ENCODE data around the gene PEX11G. TPM values are rescaled to one million over a fixed set of nuclear protein-coding genes. Genes with fewer than 3 reads are reported as not detected.

The PEX11G gene
- polyA plus RNA-seq, 2 donors = 4.9 to 6.5 TPM

GRCh38 chr19:7512400-7512851 lies 23.6 kb upstream of the PEX11G start:
- no peaks in the 10 kb centered on the region for H3K36me3 ChIP-seq (ENCODE audit: control insufficient read depth in 2 of 2, insufficient read depth in 2 of 2, low read length in 1 of 2)
- peaks cover 0 to 8% of the 10 kb centered on the region in 2 donors for H3K4me1 ChIP-seq (ENCODE audit: control insufficient read depth in 2 of 2, insufficient read depth in 2 of 2, low read length in 1 of 2)
- 51 to 56% methylated on average over 6 of the region's 6 CpGs for whole genome bisulfite sequencing, 2 donors

GRCh38 chr19:7509625-7510024 lies 20.8 kb upstream of the PEX11G start:
- no peak overlapping the region for H3K4me3 ChIP-seq (ENCODE audit: low read depth in 1 of 2, low read length in 2 of 2)
- no peaks in the 10 kb centered on the region for H3K27me3 ChIP-seq (ENCODE audit: control insufficient read depth in 1 of 2, insufficient read depth in 2 of 2, low read length in 2 of 2)
- no peaks in the 10 kb centered on the region for H3K36me3 ChIP-seq (ENCODE audit: control insufficient read depth in 2 of 2, insufficient read depth in 2 of 2, low read length in 1 of 2)
- peaks cover 0 to 2% of the 10 kb centered on the region in 2 donors for H3K9me3 ChIP-seq (ENCODE audit: control insufficient read depth in 2 of 2, insufficient read depth in 1 of 2, low read depth in 1 of 2, low read length in 1 of 2)
- 21 to 42% methylated on average over 3 of the region's 3 CpGs for WGBS, 2 donors
- H3K27ac ChIP-seq (ENCODE audit: low read depth in 2 of 2, low read length in 1 of 2) = no peak overlapping the region
- H3K4me1 ChIP-seq (ENCODE audit: control insufficient read depth in 2 of 2, insufficient read depth in 2 of 2, low read length in 1 of 2) = peaks cover 2 to 6% of the 10 kb centered on the region in 2 donors

More at GRCh38 chr19:7512400-7512851, 23.6 kb upstream of the PEX11G start:
- no peak overlapping the region for H3K4me3 ChIP-seq (ENCODE audit: low read depth in 1 of 2, low read length in 2 of 2)
- H3K27me3 ChIP-seq (ENCODE audit: control insufficient read depth in 1 of 2, insufficient read depth in 2 of 2, low read length in 2 of 2) = no peaks in the 10 kb centered on the region
- H3K9me3 ChIP-seq (ENCODE audit: control insufficient read depth in 2 of 2, insufficient read depth in 1 of 2, low read depth in 1 of 2, low read length in 1 of 2) = no peaks in the 10 kb centered on the region
- H3K27ac ChIP-seq (ENCODE audit: low read depth in 2 of 2, low read length in 1 of 2) = no peak overlapping the region

GRCh38 chr19:7507884-7508283 lies 19.0 kb upstream of the PEX11G start:
- Histone ChIP-seq H3K4me1 (ENCODE audit: control insufficient read depth in 2 of 2, insufficient read depth in 2 of 2, low read length in 1 of 2) (peaks cover 2 to 6% of the 10 kb centered on the region in 2 donors), H3K27ac (ENCODE audit: low read depth in 2 of 2, low read length in 1 of 2) (no peak overlapping the region), H3K4me3 (ENCODE audit: low read depth in 1 of 2, low read length in 2 of 2) (no peak overlapping the region), H3K27me3 (ENCODE audit: control insufficient read depth in 1 of 2, insufficient read depth in 2 of 2, low read length in 2 of 2) (no peaks in the 10 kb centered on the region), H3K36me3 (ENCODE audit: control insufficient read depth in 2 of 2, insufficient read depth in 2 of 2, low read length in 1 of 2) (no peaks in the 10 kb centered on the region), H3K9me3 (ENCODE audit: control insufficient read depth in 2 of 2, insufficient read depth in 1 of 2, low read depth in 1 of 2, low read length in 1 of 2) (peaks cover 0 to 2% of the 10 kb centered on the region in 2 donors)
- 35 to 38% methylated on average over 11 of the region's 11 CpGs for WGBS, 2 donors

- no peaks in the 10 kb centered on the region for H3K27me3 ChIP-seq (ENCODE audit: control insufficient read depth in 1 of 2, insufficient read depth in 2 of 2, low read length in 2 of 2)
- no peak overlapping the region for H3K4me3 ChIP-seq (ENCODE audit: low read depth in 1 of 2, low read length in 2 of 2)
- 46 to 47% methylated on average over 19 to 20 of the region's 20 CpGs for WGBS, 2 donors
- no peaks in the 10 kb centered on the region for H3K36me3 ChIP-seq (ENCODE audit: control insufficient read depth in 2 of 2, insufficient read depth in 2 of 2, low read length in 1 of 2)
- H3K9me3 ChIP-seq (ENCODE audit: control insufficient read depth in 2 of 2, insufficient read depth in 1 of 2, low read depth in 1 of 2, low read length in 1 of 2) = peaks cover 0 to 2% of the 10 kb centered on the region in 2 donors
- H3K4me1 ChIP-seq (ENCODE audit: control insufficient read depth in 2 of 2, insufficient read depth in 2 of 2, low read length in 1 of 2) = peaks cover 2 to 6% of the 10 kb centered on the region in 2 donors
- peak overlapping the region in 1 of 2 donors; percentile 18 for H3K27ac ChIP-seq (ENCODE audit: low read depth in 2 of 2, low read length in 1 of 2)
Measured at GRCh38 chr19:7506385-7507328, 17.8 kb upstream of the PEX11G start.

- no peaks in the 10 kb centered on the region for H3K36me3 ChIP-seq (ENCODE audit: control insufficient read depth in 2 of 2, insufficient read depth in 2 of 2, low read length in 1 of 2)
- 3 to 8% methylated on average over 22 to 33 of the region's 33 CpGs for WGBS, 2 donors
- no peaks in the 10 kb centered on the region for H3K27me3 ChIP-seq (ENCODE audit: control insufficient read depth in 1 of 2, insufficient read depth in 2 of 2, low read length in 2 of 2)
- H3K9me3 ChIP-seq (ENCODE audit: control insufficient read depth in 2 of 2, insufficient read depth in 1 of 2, low read depth in 1 of 2, low read length in 1 of 2) = peaks cover 0 to 2% of the 10 kb centered on the region in 2 donors
- H3K27ac ChIP-seq (ENCODE audit: low read depth in 2 of 2, low read length in 1 of 2) = peak overlapping the region in 1 of 2 donors; percentile 18
- peaks cover 4 to 9% of the 10 kb centered on the region in 2 donors for H3K4me1 ChIP-seq (ENCODE audit: control insufficient read depth in 2 of 2, insufficient read depth in 2 of 2, low read length in 1 of 2)
- H3K4me3 ChIP-seq (ENCODE audit: low read depth in 1 of 2, low read length in 2 of 2) = no peak overlapping the region
Measured at GRCh38 chr19:7505682-7506384, 17.0 kb upstream of the PEX11G start.

GRCh38 chr19:7505288-7505681 lies 16.4 kb upstream of the PEX11G start:
- H3K9me3 ChIP-seq (ENCODE audit: control insufficient read depth in 2 of 2, insufficient read depth in 1 of 2, low read depth in 1 of 2, low read length in 1 of 2) = peaks cover 0 to 2% of the 10 kb centered on the region in 2 donors
- H3K4me1 ChIP-seq (ENCODE audit: control insufficient read depth in 2 of 2, insufficient read depth in 2 of 2, low read length in 1 of 2) = peaks cover 7 to 9% of the 10 kb centered on the region in 2 donors
- H3K36me3 ChIP-seq (ENCODE audit: control insufficient read depth in 2 of 2, insufficient read depth in 2 of 2, low read length in 1 of 2) = no peaks in the 10 kb centered on the region
- H3K27ac ChIP-seq (ENCODE audit: low read depth in 2 of 2, low read length in 1 of 2) = no peak overlapping the region
- no peaks in the 10 kb centered on the region for H3K27me3 ChIP-seq (ENCODE audit: control insufficient read depth in 1 of 2, insufficient read depth in 2 of 2, low read length in 2 of 2)
- H3K4me3 ChIP-seq (ENCODE audit: low read depth in 1 of 2, low read length in 2 of 2) = no peak overlapping the region
- WGBS, 2 donors = 34 to 51% methylated on average over 19 of the region's 19 CpGs

- 82 to 87% methylated on average over 6 of the region's 6 CpGs for WGBS, 2 donors
- Histone ChIP-seq H3K4me3 (ENCODE audit: low read depth in 1 of 2, low read length in 2 of 2) (no peak overlapping the region), H3K27ac (ENCODE audit: low read depth in 2 of 2, low read length in 1 of 2) (no peak overlapping the region), H3K36me3 (ENCODE audit: control insufficient read depth in 2 of 2, insufficient read depth in 2 of 2, low read length in 1 of 2) (no peaks in the 10 kb centered on the region), H3K4me1 (ENCODE audit: control insufficient read depth in 2 of 2, insufficient read depth in 2 of 2, low read length in 1 of 2) (peaks cover 7 to 9% of the 10 kb centered on the region in 2 donors), H3K27me3 (ENCODE audit: control insufficient read depth in 1 of 2, insufficient read depth in 2 of 2, low read length in 2 of 2) (no peaks in the 10 kb centered on the region), H3K9me3 (ENCODE audit: control insufficient read depth in 2 of 2, insufficient read depth in 1 of 2, low read depth in 1 of 2, low read length in 1 of 2) (peaks cover 0 to 2% of the 10 kb centered on the region in 2 donors)
Measured at GRCh38 chr19:7504684-7505083, 15.8 kb upstream of the PEX11G start.

GRCh38 chr19:7502552-7502951 lies 13.7 kb upstream of the PEX11G start:
- 47 to 70% methylated on average over 2 of the region's 2 CpGs for WGBS, 2 donors
- no peaks in the 10 kb centered on the region for H3K36me3 ChIP-seq (ENCODE audit: control insufficient read depth in 2 of 2, insufficient read depth in 2 of 2, low read length in 1 of 2)
- peaks cover 0 to 2% of the 10 kb centered on the region in 2 donors for H3K9me3 ChIP-seq (ENCODE audit: control insufficient read depth in 2 of 2, insufficient read depth in 1 of 2, low read depth in 1 of 2, low read length in 1 of 2)
- peaks cover 7 to 9% of the 10 kb centered on the region in 2 donors for H3K4me1 ChIP-seq (ENCODE audit: control insufficient read depth in 2 of 2, insufficient read depth in 2 of 2, low read length in 1 of 2)
- no peaks in the 10 kb centered on the region for H3K27me3 ChIP-seq (ENCODE audit: control insufficient read depth in 1 of 2, insufficient read depth in 2 of 2, low read length in 2 of 2)
- no peak overlapping the region for H3K4me3 ChIP-seq (ENCODE audit: low read depth in 1 of 2, low read length in 2 of 2)
- no peak overlapping the region for H3K27ac ChIP-seq (ENCODE audit: low read depth in 2 of 2, low read length in 1 of 2)

- 3% methylated on average over 85 to 93 of the region's 93 CpGs for WGBS, 2 donors
- Histone ChIP-seq H3K27ac (ENCODE audit: low read depth in 2 of 2, low read length in 1 of 2) (no peak overlapping the region), H3K4me1 (ENCODE audit: control insufficient read depth in 2 of 2, insufficient read depth in 2 of 2, low read length in 1 of 2) (peaks cover 3 to 5% of the 10 kb centered on the region in 2 donors), H3K4me3 (ENCODE audit: low read depth in 1 of 2, low read length in 2 of 2) (peak overlapping the region; percentile 23 to 40), H3K27me3 (ENCODE audit: control insufficient read depth in 1 of 2, insufficient read depth in 2 of 2, low read length in 2 of 2) (no peaks in the 10 kb centered on the region), H3K9me3 (ENCODE audit: control insufficient read depth in 2 of 2, insufficient read depth in 1 of 2, low read depth in 1 of 2, low read length in 1 of 2) (peaks cover 0 to 2% of the 10 kb centered on the region in 2 donors), H3K36me3 (ENCODE audit: control insufficient read depth in 2 of 2, insufficient read depth in 2 of 2, low read length in 1 of 2) (no peaks in the 10 kb centered on the region)
Measured at GRCh38 chr19:7500811-7501450, 12.1 kb upstream of the PEX11G start.

All from esophagus (tissue), 2 donors.